Measurements from ENCODE around the gene FGD4. TPM values are rescaled to one million over a fixed set of nuclear protein-coding genes. Genes with fewer than 3 reads are reported as not detected.
"Not testable (repeated sequence)": the region's sequence is repeated elsewhere in the genome, so short reads cannot be mapped to it uniquely, and the experiment has no call there.

The FGD4 gene
- total RNA-seq, 1 donor: 55.6 TPM

GRCh38 chr12:32507942-32508320, 108.6 kb downstream of the FGD4 start:
- no peak overlapping the region for H3K4me3 ChIP-seq (ENCODE audit: low read depth, low read length)
- DNase-seq (ENCODE audit: low read depth): no peak
- TF ChIP-seq CTCF (IDR thresholded peaks at IDR 0.05; ENCODE audit: insufficient read depth, low read length): no peak

GRCh38 chr12:32508626-32509025, 109.3 kb downstream of the FGD4 start:
- TF ChIP-seq CTCF (IDR thresholded peaks at IDR 0.05; ENCODE audit: insufficient read depth, low read length): no peak
- no peak for DNase-seq (ENCODE audit: low read depth)
- no peak overlapping the region for H3K4me3 ChIP-seq (ENCODE audit: low read depth, low read length)

- no peak for TF ChIP-seq CTCF (IDR thresholded peaks at IDR 0.05; ENCODE audit: insufficient read depth, low read length)
- H3K4me3 ChIP-seq (ENCODE audit: low read depth, low read length): no peak overlapping the region
- DNase-seq (ENCODE audit: low read depth): no peak
Observed at GRCh38 chr12:32509328-32510091, 110.2 kb downstream of the FGD4 start.

GRCh38 chr12:32511976-32512375, 112.6 kb downstream of the FGD4 start:
- not testable (repeated sequence) for H3K4me3 ChIP-seq (ENCODE audit: low read depth, low read length)

GRCh38 chr12:32512379-32512778, 113.0 kb downstream of the FGD4 start:
- no peak for TF ChIP-seq CTCF (IDR thresholded peaks at IDR 0.05; ENCODE audit: insufficient read depth, low read length)
- H3K4me3 ChIP-seq (ENCODE audit: low read depth, low read length): no peak overlapping the region
- no peak for DNase-seq (ENCODE audit: low read depth)

More at GRCh38 chr12:32511976-32512375, 112.6 kb downstream of the FGD4 start:
- not testable (repeated sequence) for DNase-seq (ENCODE audit: low read depth)

- DNase-seq (ENCODE audit: low read depth): no peak
- TF ChIP-seq CTCF (IDR thresholded peaks at IDR 0.05; ENCODE audit: insufficient read depth, low read length): no peak
- H3K4me3 ChIP-seq (ENCODE audit: low read depth, low read length): no peak overlapping the region
Observed at GRCh38 chr12:32512910-32513309, 113.6 kb downstream of the FGD4 start.

GRCh38 chr12:32515137-32515873, 115.9 kb downstream of the FGD4 start:
- no peak for TF ChIP-seq CTCF (IDR thresholded peaks at IDR 0.05; ENCODE audit: insufficient read depth, low read length)
- no peak overlapping the region for H3K4me3 ChIP-seq (ENCODE audit: low read depth, low read length)
- no peak for DNase-seq (ENCODE audit: low read depth)

All from fibroblast of the aortic adventitia (primary cell).